Endothelial cell of umbilical vein (primary cell): ENCODE results near the gene TPPP2. TPM values are rescaled to one million over a fixed set of nuclear protein-coding genes. Genes with fewer than 3 reads are reported as not detected.

Experiments
- BruUV-seq: library from RNA; stranded (reverse); fragments of 400-500 nt; replicated peaks from 2 replicates; lab custom pipeline; 2021; lab: Mats Ljungman, UMichigan
- CTCF ChIA-PET: fragments of 300-600, 350-600 bp; sonication (Branson Sonifier 250); formaldehyde crosslinking; loops from one replicate; lab custom pipeline; 2021; ENCODE audit warnings: antibody characterized with exemption, inconsistent platforms; lab: Charles Lee
- POLR2A ChIA-PET: fragments of 300-600, 350-600 bp; sonication (Branson Sonifier 250); formaldehyde crosslinking; loops from one replicate; lab custom pipeline; 2021; ENCODE audit warnings: antibody characterized with exemption, inconsistent platforms; lab: Charles Lee
- DNase-seq: peaks from one replicate; pipeline ENCODE4 v3.0.0-alpha.2; 2011; ENCODE audit warnings: low read depth, low spot score
- FAIRE-seq: peaks from 2 replicates; lab custom pipeline; 2011; peaks lifted over from hg19 to GRCh38; lab: Jason Lieb, UNC
- H2AFZ ChIP-seq: 2 replicates; pipeline ENCODE4 v1.6.0; 2012; ENCODE audit warnings: low read depth, low read length, control low read depth, inconsistent platforms
- H3K27ac ChIP-seq: 2 replicates; pipeline ENCODE4 v1.5.1; 2011; ENCODE audit warnings: low read depth, mild to moderate bottlenecking, control low read depth, low read length, moderate library complexity; ENCODE audit not compliant: insufficient read depth
- H3K27me3 ChIP-seq, 2 experiments: 2 replicates each; pipeline versions ENCODE4 v1.6.0 to v1.6.1; 2011; ENCODE audit warnings: low read length in 2 of 2, mixed read lengths in 1 of 2; ENCODE audit not compliant: control insufficient read depth in 2 of 2, insufficient read depth in 2 of 2
- H3K36me3 ChIP-seq, 2 experiments: 2 replicates in 1 of 2; 3 replicates in 1 of 2; pipeline ENCODE4 v1.5.1; 2011; ENCODE audit warnings: low read length in 2 of 2, mild to moderate bottlenecking in 1 of 2, moderate library complexity in 1 of 2; ENCODE audit not compliant: control insufficient read depth in 2 of 2, insufficient read depth in 2 of 2; ENCODE audit errors: extremely low read depth in 1 of 2
- H3K4me1 ChIP-seq: 3 replicates; pipeline ENCODE4 v1.5.1; 2011; ENCODE audit warnings: mild to moderate bottlenecking, low read length; ENCODE audit not compliant: control insufficient read depth, insufficient read depth; ENCODE audit errors: extremely low read depth
- H3K4me2 ChIP-seq: 2 replicates; pipeline ENCODE4 v1.6.1; 2011; ENCODE audit warnings: low read length, control low read depth, mixed read lengths; ENCODE audit not compliant: insufficient read depth
- H3K4me3 ChIP-seq, 3 experiments: fragments of 200-600 bp in 1 of 3; sonication (generic), shearing (Covaris generic) in 1 of 3; replicated peaks in 1 of 3; 2 replicates each; pipeline ENCODE4 v1.5.1; 2011 to 2016; ENCODE audit warnings: control low read depth in 3 of 3, low read length in 3 of 3, mild to moderate bottlenecking in 2 of 3, inconsistent platforms in 1 of 3, low read depth in 1 of 3, moderate library complexity in 1 of 3; ENCODE audit not compliant: insufficient read depth in 1 of 3
- H3K79me2 ChIP-seq: 2 replicates; pipeline ENCODE4 v1.6.0; 2012; ENCODE audit warnings: low read length, inconsistent platforms; ENCODE audit not compliant: control insufficient read depth, insufficient read depth
- H3K9ac ChIP-seq: replicated peaks from 2 replicates; pipeline ENCODE3; 2011; ENCODE audit warnings: low read length, control low read depth; ENCODE audit not compliant: insufficient read depth; ENCODE audit errors: extremely low read depth
- H3K9me1 ChIP-seq: replicated peaks from 3 replicates; pipeline ENCODE4 v1.6.0; 2011; ENCODE audit warnings: mild to moderate bottlenecking, low read length; ENCODE audit not compliant: control insufficient read depth, insufficient read depth; ENCODE audit errors: extremely low read depth
- H3K9me3 ChIP-seq: replicated peaks from 2 replicates; pipeline ENCODE4 v1.5.1; 2012; ENCODE audit warnings: low read length, inconsistent platforms; ENCODE audit not compliant: control insufficient read depth, insufficient read depth
- H4K20me1 ChIP-seq: replicated peaks from 2 replicates; pipeline ENCODE3; 2011; ENCODE audit warnings: mild to moderate bottlenecking, low read length; ENCODE audit not compliant: control insufficient read depth, insufficient read depth; ENCODE audit errors: extremely low read depth
- EZH2 ChIP-seq: IDR thresholded peaks from 2 replicates; pipeline ENCODE4 v1.6.1; 2012; ENCODE audit warnings: borderline replicate concordance, low read depth, mild to moderate bottlenecking, moderate library complexity, low read length, inconsistent platforms; ENCODE audit not compliant: severe bottlenecking
- GATA2 ChIP-seq: IDR thresholded peaks from 2 replicates; pipeline ENCODE4 v1.7.0; 2011; ENCODE audit warnings: low read depth, mild to moderate bottlenecking, moderate library complexity, mixed read lengths, low read length; ENCODE audit not compliant: insufficient read length, insufficient read depth
- JUN ChIP-seq: IDR thresholded peaks from 2 replicates; pipeline ENCODE4 v1.6.1; 2011; ENCODE audit warnings: borderline replicate concordance, low read depth; ENCODE audit not compliant: insufficient read length, insufficient read depth
- MAX ChIP-seq: IDR thresholded peaks from 2 replicates; pipeline ENCODE4 v1.6.1; 2011; ENCODE audit not compliant: insufficient read depth, insufficient read length
- MYC ChIP-seq: IDR thresholded peaks from one replicate; pipeline ENCODE4 v1.6.1; 2011; ENCODE audit warnings: mild to moderate bottlenecking, low read depth, low read length
- POLR2A ChIP-seq: IDR thresholded peaks from 2 replicates; pipeline ENCODE4 v1.6.1; 2012; ENCODE audit warnings: low read depth, mild to moderate bottlenecking, control low read depth, low read length
- POLR2AphosphoS5 ChIP-seq: IDR thresholded peaks from 2 replicates; pipeline ENCODE4 v1.6.1; 2012; ENCODE audit warnings: low read depth, mild to moderate bottlenecking, control low read depth, low read length, moderate library complexity; ENCODE audit not compliant: insufficient read depth
- dilution Hi-C: fragments of 300-500 bp; cut with MboI; formaldehyde crosslinking; loops from one replicate; pipeline ENCODE4 v1.15.0; 2019; ENCODE audit warnings: low sequenced_read_pairs; ENCODE audit not compliant: extremely low pct_ligation_motif_present
- intact Hi-C: fragments of 100-400 bp; cut with micrococcal nuclease; formaldehyde crosslinking; loops from one replicate; pipeline ENCODE4 v1.10.0; 2022
- polyA plus RNA-seq, 4 experiments: library from polyadenylated mRNA; depleted of rRNA in 3 of 4; stranded (reverse) in 3 of 4; unstranded in 1 of 4; fragments of >200 nt; gene quantifications; 2 replicates each; pipeline versions ENCODE4 v1.2.1 to v1.2.3, GENCODE V29; 2011 to 2012; ENCODE audit warnings: missing spikeins in 1 of 4
- total RNA-seq: library from RNA; stranded (reverse); gene quantifications from 2 replicates; pipeline ENCODE4 v1.2.3, GENCODE V29; 2021
- TF ChIP-seq, protein P1 (sequence below), 2 donors: IDR thresholded peaks; 1 replicate in 1 of 2; 2 replicates in 1 of 2; pipeline ENCODE4 v1.5.1; 2011; ENCODE audit warnings: low read length in 2 of 2, mild to moderate bottlenecking in 2 of 2, moderate library complexity in 2 of 2, control low read depth in 1 of 2, inconsistent platforms in 1 of 2, low read depth in 1 of 2; ENCODE audit not compliant: insufficient read depth in 1 of 2; ENCODE audit errors: extremely low read depth in 1 of 2

TPPP2 gene
- total and polyA plus RNA-seq, 2 donors (not counting 3 experiments of a cell fraction or from before 2014, with no cell fraction given): not detected

GRCh38 chr14:21020977-21021545 is 9.0 kb upstream of the TPPP2 start:
- CTCF ChIA-PET: interaction anchor here (1.0 to 1.5 kb wide), 6 partner anchors 9 to 84 kb away, joined by 3 to 5 read pairs (median 3); no protein-coding TSS in a partner anchor
- BruUV-seq: no TSS peak
- Histone ChIP-seq H3K9me3 (no peaks in the 10 kb centered on the region), H3K4me3 (no peak overlapping the region), H3K27ac (no peak overlapping the region), H3K9ac (no peak overlapping the region), H3K4me2 (no peak overlapping the region), H3K79me2 (no peaks in the 10 kb centered on the region), H3K36me3 (no peaks in the 10 kb centered on the region), H2AFZ (no peak overlapping the region), H3K27me3 (peaks cover 37 to 49% of the 10 kb centered on the region in 2 experiments), H4K20me1 (no peaks in the 10 kb centered on the region), H3K4me1 (no peaks in the 10 kb centered on the region), H3K9me1 (no peaks in the 10 kb centered on the region)
- DNase-seq: no peak
- intact Hi-C loops (no loop called here), dilution Hi-C loops (no loop called here)
- FAIRE-seq: no peak
- TF ChIP-seq MAX (no peak), MYC (no peak), EZH2 (no peak), POLR2AphosphoS5 (no peak), JUN (no peak), POLR2A (no peak), GATA2 (no peak)
- TF ChIP-seq, protein P1, sequence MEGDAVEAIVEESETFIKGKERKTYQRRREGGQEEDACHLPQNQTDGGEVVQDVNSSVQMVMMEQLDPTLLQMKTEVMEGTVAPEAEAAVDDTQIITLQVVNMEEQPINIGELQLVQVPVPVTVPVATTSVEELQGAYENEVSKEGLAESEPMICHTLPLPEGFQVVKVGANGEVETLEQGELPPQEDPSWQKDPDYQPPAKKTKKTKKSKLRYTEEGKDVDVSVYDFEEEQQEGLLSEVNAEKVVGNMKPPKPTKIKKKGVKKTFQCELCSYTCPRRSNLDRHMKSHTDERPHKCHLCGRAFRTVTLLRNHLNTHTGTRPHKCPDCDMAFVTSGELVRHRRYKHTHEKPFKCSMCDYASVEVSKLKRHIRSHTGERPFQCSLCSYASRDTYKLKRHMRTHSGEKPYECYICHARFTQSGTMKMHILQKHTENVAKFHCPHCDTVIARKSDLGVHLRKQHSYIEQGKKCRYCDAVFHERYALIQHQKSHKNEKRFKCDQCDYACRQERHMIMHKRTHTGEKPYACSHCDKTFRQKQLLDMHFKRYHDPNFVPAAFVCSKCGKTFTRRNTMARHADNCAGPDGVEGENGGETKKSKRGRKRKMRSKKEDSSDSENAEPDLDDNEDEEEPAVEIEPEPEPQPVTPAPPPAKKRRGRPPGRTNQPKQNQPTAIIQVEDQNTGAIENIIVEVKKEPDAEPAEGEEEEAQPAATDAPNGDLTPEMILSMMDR (IDR thresholded peaks at IDR 0.05; ENCODE audit: extremely low read depth in 1 of 2, insufficient read depth in 1 of 2, low read depth in 1 of 2, low read length in 2 of 2): no peak
- POLR2A ChIA-PET: no interaction called here
